Measurements from ENCODE around the gene NTRK1. TPM values are rescaled to one million over a fixed set of nuclear protein-coding genes. Genes with fewer than 3 reads are reported as not detected.
A peak's percentile ranks its signal among the peaks of the same experiment; 100 is the strongest.

Gene NTRK1
- total and polyA plus RNA-seq, 2 of the 13 experiments (the other 11 are each of a cell fraction or from before 2014, with no cell fraction given) = not detected

GRCh38 chr1:156860113-156860627 lies 495 bp upstream of the NTRK1 start:
- CTCF ChIA-PET (ENCODE audit: low intra/inter-chr PET ratio, low total read pairs) = interaction anchor here (1.4 to 3.8 kb wide), 3 partner anchors 21 to 171 kb away, joined by 6 to 21 read pairs (median 8); no protein-coding TSS in a partner anchor
- in situ Hi-C loops (cut with HindIII; ENCODE audit: extremely low pct_ligation_motif_present, low pct_unique_long_range_greater_than_20kb) = loop anchor here (5.0 to 10.0 kb wide), 2 partner anchors 63 to 165 kb away; no protein-coding TSS in a partner anchor
- FAIRE-seq (no peak), DNase-seq (ENCODE audit: low spot score) (no peak), ATAC-seq (peak; percentile 74)
- Histone ChIP-seq H3K27me3 (ENCODE audit: control insufficient read depth in 1 of 2, insufficient read depth in 2 of 2, low read length in 2 of 2) (peaks cover 25 to 87% of the 10 kb centered on the region in 2 experiments), H3K79me2 (ENCODE audit: insufficient read depth, low read length) (no peaks in the 10 kb centered on the region), H3K9me3 (ENCODE audit: low read length) (no peaks in the 10 kb centered on the region), H3K4me1 (ENCODE audit: insufficient read depth, low read length) (peaks cover 24% of the 10 kb centered on the region), H3K4me3 (replicated peaks in 1 of 3; ENCODE audit: insufficient read depth in 1 of 3, low read depth in 2 of 3, low read length in 3 of 3) (peak overlapping the region in 1 of 3 experiments; percentile 55; a peak in 1 of 6 replicates), H4K20me1 (ENCODE audit: insufficient read depth, low read length) (0 out of 2 replicates have a peak, but pooled peaks cover 2% of the 10 kb centered on the region), H2AFZ (ENCODE audit: low read length) (no peak overlapping the region), H3K9ac (ENCODE audit: insufficient read depth, low read depth, low read length) (no peak overlapping the region), H3K4me2 (ENCODE audit: low read depth, low read length) (peak overlapping the region; percentile 68), H3K27ac (ENCODE audit: extremely low read length, insufficient read depth, low read length) (no peak overlapping the region), H3K36me3 (replicated peaks in 1 of 2; ENCODE audit: control insufficient read depth in 1 of 2, insufficient read depth in 2 of 2, low read length in 2 of 2) (no peaks in the 10 kb centered on the region)
- intact Hi-C loops (cut with micrococcal nuclease; ENCODE audit: unreplicated experiment) = loop anchor here (1.0 to 10.0 kb wide), 2 partner anchors 21 to 65 kb away; no protein-coding TSS in a partner anchor
- BruUV-seq (replicated peaks) = no TSS peak
- 14% methylated on average over 26 of the region's 35 CpGs for WGBS (ENCODE audit: low lambda C conversion rate)
- POLR2A ChIA-PET = interaction anchor here (1.0 to 1.7 kb wide), 2 partner anchors 134 to 171 kb away, joined by 4 read pairs; no protein-coding TSS in a partner anchor
- 0 out of 2 replicates have a peak, but pooled peaks have one; percentile 22 for TF ChIP-seq HNRNPL (IDR thresholded peaks at IDR 0.05; ENCODE audit: low read depth, low read length)
- TF ChIP-seq ZBTB7B (CRISPR knock-in tag; IDR thresholded peaks at IDR 0.05) = 0 out of 2 replicates have a peak, but pooled peaks have one; percentile 34
- peak; percentile 38 for TF ChIP-seq XRCC5 (optimal IDR thresholded peaks at IDR 0.05; ENCODE audit: low read length)
- TF ChIP-seq SMC3 (IDR thresholded peaks at IDR 0.05; ENCODE audit: low read length) = peak; percentile 26; the same call in 1 of the 2 replicates
- TF ChIP-seq TFDP2 (CRISPR knock-in tag; IDR thresholded peaks at IDR 0.05) = 0 out of 2 replicates have a peak, but pooled peaks have one; percentile 33
- peak; percentile 83 for TF ChIP-seq RAD21 (CRISPR knock-in tag; IDR thresholded peaks at IDR 0.05)
- TF ChIP-seq PATZ1 (CRISPR knock-in tag; IDR thresholded peaks at IDR 0.05) = peak; percentile 88
- no peak for TF ChIP-seq ZNF746 (CRISPR knock-in tag; IDR thresholded peaks at IDR 0.05)
- TF ChIP-seq DDIT3 (CRISPR knock-in tag; IDR thresholded peaks at IDR 0.05) = no peak
- TF ChIP-seq, protein P1, sequence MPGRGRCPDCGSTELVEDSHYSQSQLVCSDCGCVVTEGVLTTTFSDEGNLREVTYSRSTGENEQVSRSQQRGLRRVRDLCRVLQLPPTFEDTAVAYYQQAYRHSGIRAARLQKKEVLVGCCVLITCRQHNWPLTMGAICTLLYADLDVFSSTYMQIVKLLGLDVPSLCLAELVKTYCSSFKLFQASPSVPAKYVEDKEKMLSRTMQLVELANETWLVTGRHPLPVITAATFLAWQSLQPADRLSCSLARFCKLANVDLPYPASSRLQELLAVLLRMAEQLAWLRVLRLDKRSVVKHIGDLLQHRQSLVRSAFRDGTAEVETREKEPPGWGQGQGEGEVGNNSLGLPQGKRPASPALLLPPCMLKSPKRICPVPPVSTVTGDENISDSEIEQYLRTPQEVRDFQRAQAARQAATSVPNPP (CRISPR knock-in tag; IDR thresholded peaks at IDR 0.05) = no peak
- TF ChIP-seq THYN1 (CRISPR knock-in tag; IDR thresholded peaks at IDR 0.05; ENCODE audit: borderline replicate concordance, low read depth) = no peak
- TF ChIP-seq ETV5 (CRISPR knock-in tag; IDR thresholded peaks at IDR 0.05; ENCODE audit: borderline replicate concordance) = no peak
- TF ChIP-seq DZIP1 (CRISPR knock-in tag; IDR thresholded peaks at IDR 0.05) = 0 out of 2 replicates have a peak, but pooled peaks have one; percentile 41
- TF ChIP-seq KDM5B (CRISPR knock-in tag; IDR thresholded peaks at IDR 0.05; ENCODE audit: borderline replicate concordance) = peak; percentile 28; the same call in 1 of the 2 replicates
- no peak for TF ChIP-seq CEBPG (CRISPR knock-in tag; IDR thresholded peaks at IDR 0.05)
- no peak for TF ChIP-seq BRD4 (CRISPR knock-in tag; IDR thresholded peaks at IDR 0.05)
- peak; percentile 47; the same call in 1 of the 2 replicates for TF ChIP-seq KDM2A (CRISPR knock-in tag; IDR thresholded peaks at IDR 0.05; ENCODE audit: borderline replicate concordance, low read depth)

Measured in HepG2 (cell line).